DND-41 (cell line): ENCODE data around the gene PTS.

ENCODE experiments used
- ATAC-seq: fragments of 200-7000 bp; cut with Tn5 transposase; 3 replicates; pipeline ENCODE4 v1.9.1; 2021; ENCODE audit warnings: low read depth; ENCODE audit not compliant: insufficient read depth
- DNase-seq: peaks from one replicate; pipeline ENCODE4 v3.0.0-alpha.2; 2020
- H2AFZ ChIP-seq: 2 replicates; pipeline ENCODE4 v1.6.0; 2012; ENCODE audit warnings: low read depth, low read length
- H3K27ac ChIP-seq: 2 replicates; pipeline ENCODE4 v1.5.1; 2012; ENCODE audit warnings: low read length, inconsistent platforms
- H3K27me3 ChIP-seq: fragments of 200-600 bp; sonication (generic); 2 replicates; pipeline ENCODE4 v1.6.0; 2012; ENCODE audit warnings: low read length, mild to moderate bottlenecking, inconsistent platforms; ENCODE audit not compliant: insufficient read depth, poor library complexity
- H3K36me3 ChIP-seq: 2 replicates; pipeline ENCODE4 v1.5.1; 2012; ENCODE audit warnings: low read length, inconsistent platforms; ENCODE audit not compliant: insufficient read depth
- H3K4me1 ChIP-seq: 2 replicates; pipeline ENCODE4 v1.5.1; 2012; ENCODE audit warnings: mild to moderate bottlenecking, low read length; ENCODE audit not compliant: insufficient read depth
- H3K4me2 ChIP-seq: 2 replicates; pipeline ENCODE4 v1.6.0; 2012; ENCODE audit warnings: mild to moderate bottlenecking, moderate library complexity, low read length, inconsistent platforms; ENCODE audit not compliant: insufficient read depth
- H3K4me3 ChIP-seq, 2 experiments: fragments of 200-600 bp in 1 of 2; shearing (Covaris generic) in 1 of 2; 2 replicates each; pipeline ENCODE4 v1.5.1; 2012 to 2016; ENCODE audit warnings: inconsistent platforms in 2 of 2, low read length in 2 of 2, mild to moderate bottlenecking in 2 of 2, low read depth in 1 of 2, moderate library complexity in 1 of 2
- H3K79me2 ChIP-seq: 2 replicates; pipeline ENCODE4 v1.6.0; 2012; ENCODE audit warnings: low read length, inconsistent platforms; ENCODE audit not compliant: insufficient read depth
- H3K9ac ChIP-seq: 2 replicates; pipeline ENCODE4 v1.6.0; 2012; ENCODE audit warnings: low read depth, mild to moderate bottlenecking, inconsistent platforms, low read length, moderate library complexity
- H3K9me3 ChIP-seq: 2 replicates; pipeline ENCODE4 v1.5.1; 2012; ENCODE audit warnings: low read length, moderate library complexity, mild to moderate bottlenecking, inconsistent platforms; ENCODE audit not compliant: insufficient read depth, severe bottlenecking
- H4K20me1 ChIP-seq: 2 replicates; pipeline ENCODE4 v1.6.0; 2012; ENCODE audit warnings: low read length; ENCODE audit not compliant: insufficient read depth
- CTCF ChIP-seq: IDR thresholded peaks from 2 replicates; pipeline ENCODE4 v1.5.1; 2012; ENCODE audit warnings: borderline replicate concordance, low read length, moderate library complexity, mild to moderate bottlenecking; ENCODE audit not compliant: poor library complexity, severe bottlenecking; ENCODE audit errors: extremely low read depth
- EZH2 ChIP-seq: IDR thresholded peaks from 3 replicates; pipeline ENCODE4 v1.6.1; 2012; ENCODE audit warnings: borderline replicate concordance, low read depth, mild to moderate bottlenecking, moderate library complexity, low read length, inconsistent platforms; ENCODE audit not compliant: severe bottlenecking

Gene PTS

GRCh38 chr11:112223121-112223520 is 3.1 kb upstream of the PTS start:
- H3K36me3 ChIP-seq, result no peaks in the 10 kb centered on the region; the same call in 1 of the 2 replicates
- no peak overlapping the region for H3K27ac ChIP-seq
- H2AFZ ChIP-seq, result peak overlapping the region; percentile 24; the same call in 1 of the 2 replicates
- no peak overlapping the region for H3K4me3 ChIP-seq
- peaks cover 20% of the 10 kb centered on the region for H3K79me2 ChIP-seq
- H3K27me3 ChIP-seq, result no peaks in the 10 kb centered on the region
- no peak overlapping the region for H3K4me2 ChIP-seq
- TF ChIP-seq EZH2 (no peak), CTCF (no peak)
- H3K9me3 ChIP-seq, result no peaks in the 10 kb centered on the region
- DNase-seq (no peak), ATAC-seq (no peak)
- H4K20me1 ChIP-seq, result no peaks in the 10 kb centered on the region
- H3K9ac ChIP-seq, result no peak overlapping the region
- peaks cover 26% of the 10 kb centered on the region for H3K4me1 ChIP-seq

- Histone ChIP-seq H3K4me2 (no peak overlapping the region), H2AFZ (no peak overlapping the region), H3K79me2 (peaks cover 28% of the 10 kb centered on the region), H3K9me3 (no peaks in the 10 kb centered on the region), H3K4me1 (peaks cover 29% of the 10 kb centered on the region), H3K9ac (no peak overlapping the region), H3K36me3 (peaks cover 6% of the 10 kb centered on the region), H3K27me3 (no peaks in the 10 kb centered on the region), H4K20me1 (no peaks in the 10 kb centered on the region), H3K27ac (no peak overlapping the region), H3K4me3 (no peak overlapping the region)
- no peak for ATAC-seq
- DNase-seq, result no peak
- TF ChIP-seq CTCF (no peak), EZH2 (no peak)
Observed at GRCh38 chr11:112223754-112224532, 2.3 kb upstream of the PTS start.

- Histone ChIP-seq H3K4me1 (peaks cover 23% of the 10 kb centered on the region), H3K4me3 (peak overlapping the region; percentile 81 to 89), H2AFZ (peak overlapping the region; percentile 99), H3K27ac (peak overlapping the region; percentile 97), H3K4me2 (peak overlapping the region; percentile 87), H3K36me3 (peaks cover 21% of the 10 kb centered on the region), H3K27me3 (no peaks in the 10 kb centered on the region), H3K9ac (peak overlapping the region; percentile 88), H4K20me1 (no peaks in the 10 kb centered on the region), H3K79me2 (peaks cover 40% of the 10 kb centered on the region), H3K9me3 (no peaks in the 10 kb centered on the region)
- TF ChIP-seq EZH2 (no peak), CTCF (no peak)
- DNase-seq (no peak), ATAC-seq (no peak)
Observed at GRCh38 chr11:112225753-112226061, 521 bp upstream of the PTS start.
